K562 (cell line): ENCODE measurements around the gene LIG3. TPM values are rescaled to one million over a fixed set of nuclear protein-coding genes. Genes with fewer than 3 reads are reported as not detected.

Experiments used
- FOXJ2 ChIP-seq: fragments of 200-800 bp; sonication (Bioruptor generic); IDR thresholded peaks from 2 replicates; pipeline ENCODE4 v1.6.1; 2016; ENCODE audit warnings: missing genetic modification characterization, missing compliant biosample characterization
- JUND ChIP-seq, 2 experiments: IDR thresholded peaks; 2 replicates in 1 of 2; 3 replicates in 1 of 2; pipeline ENCODE4 v1.6.1; 2011; ENCODE audit warnings: borderline replicate concordance in 2 of 2, low read depth in 2 of 2, low read length in 2 of 2, improper control_type of control experiment in 1 of 2, missing biosample characterization in 1 of 2, missing genetic modification characterization in 1 of 2, missing genetic modification reagents in 1 of 2
- MLLT1 ChIP-seq, 2 experiments: fragments of 450-650 bp; IDR thresholded peaks; 2 replicates each; pipeline ENCODE4 v1.6.1; 2016
- PRDM10 ChIP-seq: fragments of 450-650 bp; IDR thresholded peaks from 2 replicates; pipeline ENCODE4 v1.6.1; 2018; ENCODE audit not compliant: partially characterized antibody
- SMARCB1 ChIP-seq: IDR thresholded peaks from 2 replicates; pipeline ENCODE4 v1.6.1; 2011; ENCODE audit warnings: improper control_type of control experiment, low read depth; ENCODE audit not compliant: insufficient read length
- ZBTB5 ChIP-seq: fragments of 450-650 bp; IDR thresholded peaks from 2 replicates; pipeline ENCODE4 v1.6.1; 2017; ENCODE audit warnings: antibody characterized with exemption
- ZMIZ1 ChIP-seq, 2 experiments: fragments of 150-350 bp in 1 of 2; IDR thresholded peaks; 2 replicates each; pipeline ENCODE4 v1.6.1; 2012 to 2016; ENCODE audit warnings: low read depth in 2 of 2, low read length in 2 of 2, mild to moderate bottlenecking in 1 of 2, moderate library complexity in 1 of 2
- ZNF592 ChIP-seq: fragments of 450-650 bp; IDR thresholded peaks from 2 replicates; pipeline ENCODE4 v1.6.1; 2017; ENCODE audit warnings: antibody characterized with exemption, mild to moderate bottlenecking
- polyA plus RNA-seq, 8 experiments: library from polyadenylated mRNA; depleted of rRNA in 4 of 8; stranded (reverse) in 5 of 8; unstranded in 3 of 8; fragments of >200 nt; fragmentation: Nextera tagmentation in 2 of 8; fragmentation: Illumina TruSeq in 1 of 8; extraction: Ambion mirVana in 2 of 8; extraction: Trizol in 1 of 8; gene quantifications; 2 replicates each; pipeline versions ENCODE4 v1.2.1 to v1.2.3, GENCODE V29; 2011 to 2014; ENCODE audit warnings: inconsistent platforms in 1 of 8, missing spikeins in 1 of 8
- total RNA-seq, 7 experiments: library from RNA; depleted of rRNA in 6 of 7; stranded (reverse); fragments of >200 nt in 6 of 7; fragmentation: Illumina TruSeq in 2 of 7; extraction: Trizol in 2 of 7; gene quantifications; 2 replicates each; pipeline versions ENCODE4 v1.2.1 to v1.2.3, GENCODE V29; 2011 to 2021; ENCODE audit warnings: low replicate concordance in 1 of 7

The LIG3 gene
- total and polyA plus RNA-seq, 9 of the 15 experiments (the other 6 are each of a cell fraction or from before 2014, with no cell fraction given) = 7.6 to 75.0 (median 43.0) TPM

GRCh38 chr17:35051183-35051578, 70.9 kb downstream of the LIG3 start (continued):
- TF ChIP-seq PRDM10 (no peak), ZNF592 (peak; percentile 84; the same call in 1 of the 2 replicates), MLLT1 (IDR thresholded peaks at IDR 0.05) (no peak), FOXJ2 (tag) (no peak), SMARCB1 (no peak), ZBTB5 (no peak), JUND (IDR thresholded peaks at IDR 0.05; ENCODE audit: borderline replicate concordance, low read depth, low read length) (no peak), JUND (tag; IDR thresholded peaks at IDR 0.05; ENCODE audit: borderline replicate concordance, low read depth, low read length) (0 out of 3 replicates have a peak, but pooled peaks have one; percentile 14), ZMIZ1 (IDR thresholded peaks at IDR 0.05; ENCODE audit: low read depth in 2 of 2, low read length in 2 of 2) (no peak)
